A673 (cell line): ENCODE results near the gene C20orf173. TPM values are rescaled to one million over a fixed set of nuclear protein-coding genes. Genes with fewer than 3 reads are reported as not detected.
A peak's percentile ranks its signal among the peaks of the same experiment; 100 is the strongest.

Experiments
- BruUV-seq: library from RNA; stranded (reverse); fragments of 400-500 nt; replicated peaks from 2 replicates; lab custom pipeline; 2021; lab: Mats Ljungman, UMichigan
- CTCF ChIA-PET: fragments of 300-600 bp; sonication (Branson Sonifier 250); formaldehyde crosslinking; loops from one replicate; lab custom pipeline; 2022; ENCODE audit warnings: antibody characterized with exemption; lab: Charles Lee
- POLR2A ChIA-PET: fragments of 300-600 bp; sonication (Branson Sonifier 250); formaldehyde crosslinking; loops from one replicate; lab custom pipeline; 2022; ENCODE audit warnings: antibody characterized with exemption; ENCODE audit not compliant: low non-redundant PET; lab: Charles Lee
- DNase-seq: peaks from one replicate; pipeline ENCODE4 v3.0.0-alpha.2; 2015; ENCODE audit warnings: low spot score
- H3K27ac ChIP-seq: fragments of 200-600 bp; sonication (generic); 2 replicates; pipeline ENCODE4 v1.5.1; 2016; ENCODE audit warnings: mixed run types, low read depth, mild to moderate bottlenecking, mixed read lengths, antibody characterized with exemption, low read length; ENCODE audit not compliant: poor library complexity, severe bottlenecking
- H3K27me3 ChIP-seq: fragments of 200-600 bp; sonication (generic); replicated peaks from 2 replicates; pipeline ENCODE4 v1.6.1; 2017; ENCODE audit warnings: mixed run types, low read depth, mild to moderate bottlenecking, mixed read lengths, antibody characterized with exemption, low read length; ENCODE audit not compliant: insufficient read depth, poor library complexity
- H3K36me3 ChIP-seq: fragments of 200-600 bp; sonication (generic); 2 replicates; pipeline ENCODE4 v1.6.1; 2016; ENCODE audit warnings: mixed run types, mild to moderate bottlenecking, mixed read lengths, antibody characterized with exemption, low read length; ENCODE audit not compliant: insufficient read depth, poor library complexity, severe bottlenecking
- H3K4me1 ChIP-seq: fragments of 200-600 bp; sonication (generic); 2 replicates; pipeline ENCODE4 v1.6.1; 2017; ENCODE audit warnings: mixed run types, mild to moderate bottlenecking, mixed read lengths, antibody characterized with exemption, low read length; ENCODE audit not compliant: insufficient read depth, poor library complexity, severe bottlenecking
- H3K4me3 ChIP-seq: fragments of 200-600 bp; sonication (generic); 2 replicates; pipeline ENCODE4 v1.5.1; 2016; ENCODE audit warnings: low read depth, mixed run types, mild to moderate bottlenecking, mixed read lengths, low read length; ENCODE audit not compliant: poor library complexity, severe bottlenecking
- H3K9me3 ChIP-seq: fragments of 200-600 bp; sonication (generic); 2 replicates; pipeline ENCODE4 v1.6.1; 2016; ENCODE audit warnings: mixed run types, low read depth, mild to moderate bottlenecking, mixed read lengths, antibody characterized with exemption, low read length; ENCODE audit not compliant: poor library complexity, severe bottlenecking
- EZH2 ChIP-seq: fragments of 200-600 bp; sonication (generic); IDR thresholded peaks from 2 replicates; pipeline ENCODE4 v1.6.1; 2017; ENCODE audit warnings: borderline replicate concordance, low read depth, mild to moderate bottlenecking, mixed read lengths, antibody characterized with exemption, low read length; ENCODE audit not compliant: poor library complexity, severe bottlenecking
- intact Hi-C: fragments of 100-400 bp; cut with micrococcal nuclease; formaldehyde crosslinking; loops from one replicate; pipeline ENCODE4 v1.10.0; 2022; ENCODE audit not compliant: unreplicated experiment
- total RNA-seq: library from RNA; stranded (reverse); gene quantifications from 2 replicates; pipeline ENCODE4 v1.2.3, GENCODE V29; 2021
- TF ChIP-seq, protein P1 (sequence below): fragments of 300-800, 200-600 bp; sonication (generic); conservative IDR thresholded peaks from 2 replicates; pipeline ENCODE4 v1.5.1; 2017; ENCODE audit warnings: low read depth, mild to moderate bottlenecking, antibody characterized with exemption, low read length, moderate library complexity, mixed read lengths

C20orf173 gene
- total RNA-seq, 1 experiment from 2014 or later, result not detected

DNA sequence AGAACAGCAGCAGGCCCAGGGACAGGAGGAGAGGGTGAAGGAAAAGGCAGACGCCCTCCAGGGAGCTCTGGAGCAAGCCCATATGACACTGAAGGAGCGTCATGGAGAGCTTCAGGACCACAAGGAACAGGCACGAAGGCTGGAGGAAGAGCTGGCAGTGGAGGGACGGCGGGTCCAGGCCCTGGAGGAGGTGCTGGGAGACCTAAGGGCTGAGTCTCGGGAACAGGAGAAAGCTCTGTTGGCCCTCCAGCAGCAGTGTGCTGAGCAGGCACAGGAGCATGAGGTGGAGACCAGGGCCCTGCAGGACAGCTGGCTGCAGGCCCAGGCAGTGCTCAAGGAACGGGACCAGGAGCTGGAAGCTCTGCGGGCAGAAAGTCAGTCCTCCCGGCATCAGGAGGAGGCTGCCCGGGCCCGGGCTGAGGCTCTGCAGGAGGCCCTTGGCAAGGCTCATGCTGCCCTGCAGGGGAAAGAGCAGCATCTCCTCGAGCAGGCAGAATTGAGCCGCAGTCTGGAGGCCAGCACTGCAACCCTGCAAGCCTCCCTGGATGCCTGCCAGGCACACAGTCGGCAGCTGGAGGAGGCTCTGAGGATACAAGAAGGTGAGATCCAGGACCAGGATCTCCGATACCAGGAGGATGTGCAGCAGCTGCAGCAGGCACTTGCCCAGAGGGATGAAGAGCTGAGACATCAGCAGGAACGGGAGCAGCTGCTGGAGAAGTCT lies 25.5 kb downstream of the C20orf173 start:
- BruUV-seq, result no TSS peak
- CTCF ChIA-PET, result no interaction called here
- intact Hi-C loops, result no loop called here

DNA sequence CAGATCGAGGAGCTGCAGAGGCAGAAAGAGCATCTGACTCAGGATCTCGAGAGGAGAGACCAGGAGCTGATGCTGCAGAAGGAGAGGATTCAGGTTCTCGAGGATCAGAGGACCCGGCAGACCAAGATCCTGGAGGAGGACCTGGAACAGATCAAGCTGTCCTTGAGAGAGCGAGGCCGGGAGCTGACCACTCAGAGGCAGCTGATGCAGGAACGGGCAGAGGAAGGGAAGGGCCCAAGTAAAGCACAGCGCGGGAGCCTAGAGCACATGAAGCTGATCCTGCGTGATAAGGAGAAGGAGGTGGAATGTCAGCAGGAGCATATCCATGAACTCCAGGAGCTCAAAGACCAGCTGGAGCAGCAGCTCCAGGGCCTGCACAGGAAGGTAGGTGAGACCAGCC lies 26.2 kb downstream of the C20orf173 start:
- TF ChIP-seq, protein P1, sequence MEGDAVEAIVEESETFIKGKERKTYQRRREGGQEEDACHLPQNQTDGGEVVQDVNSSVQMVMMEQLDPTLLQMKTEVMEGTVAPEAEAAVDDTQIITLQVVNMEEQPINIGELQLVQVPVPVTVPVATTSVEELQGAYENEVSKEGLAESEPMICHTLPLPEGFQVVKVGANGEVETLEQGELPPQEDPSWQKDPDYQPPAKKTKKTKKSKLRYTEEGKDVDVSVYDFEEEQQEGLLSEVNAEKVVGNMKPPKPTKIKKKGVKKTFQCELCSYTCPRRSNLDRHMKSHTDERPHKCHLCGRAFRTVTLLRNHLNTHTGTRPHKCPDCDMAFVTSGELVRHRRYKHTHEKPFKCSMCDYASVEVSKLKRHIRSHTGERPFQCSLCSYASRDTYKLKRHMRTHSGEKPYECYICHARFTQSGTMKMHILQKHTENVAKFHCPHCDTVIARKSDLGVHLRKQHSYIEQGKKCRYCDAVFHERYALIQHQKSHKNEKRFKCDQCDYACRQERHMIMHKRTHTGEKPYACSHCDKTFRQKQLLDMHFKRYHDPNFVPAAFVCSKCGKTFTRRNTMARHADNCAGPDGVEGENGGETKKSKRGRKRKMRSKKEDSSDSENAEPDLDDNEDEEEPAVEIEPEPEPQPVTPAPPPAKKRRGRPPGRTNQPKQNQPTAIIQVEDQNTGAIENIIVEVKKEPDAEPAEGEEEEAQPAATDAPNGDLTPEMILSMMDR, result no peak
- TF ChIP-seq EZH2, result no peak
- no TSS peak for BruUV-seq
- Histone ChIP-seq H3K36me3 (peaks cover 56% of the 10 kb centered on the region), H3K4me1 (no peaks in the 10 kb centered on the region), H3K27ac (no peak overlapping the region), H3K4me3 (no peak overlapping the region), H3K27me3 (no peaks in the 10 kb centered on the region), H3K9me3 (no peaks in the 10 kb centered on the region)
- CTCF ChIA-PET, result no interaction called here
- no peak for DNase-seq
- intact Hi-C loops, result no loop called here
- POLR2A ChIA-PET, result interaction anchor here (0.5 kb wide), 1 partner anchor 377 kb away, joined by 7 read pairs; no protein-coding TSS in a partner anchor

More for the DNA sequence above, 25.5 kb downstream of the C20orf173 start:
- POLR2A ChIA-PET, result interaction anchor here (0.5 kb wide), 1 partner anchor 376 kb away, joined by 7 read pairs; no protein-coding TSS in a partner anchor
- H3K27me3 ChIP-seq, result no peaks in the 10 kb centered on the region
- TF ChIP-seq, protein P1, result no peak
- TF ChIP-seq EZH2, result no peak
- H3K4me3 ChIP-seq, result no peak overlapping the region
- peak; percentile 14 for DNase-seq
- no peak overlapping the region for H3K27ac ChIP-seq
- peaks cover 51% of the 10 kb centered on the region for H3K36me3 ChIP-seq
- no peaks in the 10 kb centered on the region for H3K9me3 ChIP-seq
- H3K4me1 ChIP-seq, result no peaks in the 10 kb centered on the region

DNA sequence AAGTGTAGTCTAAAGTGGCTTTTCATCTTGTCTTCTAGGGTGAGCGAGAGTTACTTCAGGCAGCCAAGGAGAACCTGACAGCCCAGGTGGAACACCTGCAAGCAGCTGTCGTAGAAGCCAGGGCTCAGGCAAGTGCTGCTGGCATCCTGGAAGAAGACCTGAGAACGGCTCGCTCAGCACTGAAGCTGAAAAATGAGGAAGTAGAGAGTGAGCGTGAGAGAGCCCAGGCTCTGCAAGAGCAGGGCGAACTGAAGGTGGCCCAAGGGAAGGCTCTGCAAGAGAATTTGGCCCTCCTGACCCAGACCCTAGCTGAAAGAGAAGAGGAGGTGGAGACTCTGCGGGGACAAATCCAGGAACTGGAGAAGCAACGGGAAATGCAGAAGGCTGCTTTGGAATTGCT lies 27.1 kb downstream of the C20orf173 start:
- H3K27me3 ChIP-seq, result no peaks in the 10 kb centered on the region
- POLR2A ChIA-PET, result no interaction called here
- peaks cover 57% of the 10 kb centered on the region for H3K36me3 ChIP-seq
- CTCF ChIA-PET, result no interaction called here
- no TSS peak for BruUV-seq
- no peak for DNase-seq
- intact Hi-C loops, result no loop called here
- H3K4me3 ChIP-seq, result no peak overlapping the region
- no peaks in the 10 kb centered on the region for H3K9me3 ChIP-seq
- no peaks in the 10 kb centered on the region for H3K4me1 ChIP-seq
- H3K27ac ChIP-seq, result no peak overlapping the region
- no peak for TF ChIP-seq EZH2
- TF ChIP-seq, protein P1, result no peak
